OCI-LY1 (cell line): Measurements from ENCODE around the gene RYR3.

Experiments used
- EZH2 ChIP-seq: fragments of 200-600 bp; sonication (generic), shearing (Covaris generic); IDR thresholded peaks from 2 replicates; pipeline ENCODE4 v1.8.0; 2017; ENCODE audit warnings: borderline replicate concordance, mixed run types, mild to moderate bottlenecking, antibody characterized with exemption, low read length, moderate library complexity, mixed read lengths
- TF ChIP-seq, protein P1 (sequence below): fragments of 200-600 bp; sonication (generic), shearing (Covaris generic); IDR thresholded peaks from 2 replicates; pipeline ENCODE4 v1.5.1; 2017; ENCODE audit warnings: mild to moderate bottlenecking, antibody characterized with exemption, low read length, moderate library complexity, mixed read lengths

DNA sequence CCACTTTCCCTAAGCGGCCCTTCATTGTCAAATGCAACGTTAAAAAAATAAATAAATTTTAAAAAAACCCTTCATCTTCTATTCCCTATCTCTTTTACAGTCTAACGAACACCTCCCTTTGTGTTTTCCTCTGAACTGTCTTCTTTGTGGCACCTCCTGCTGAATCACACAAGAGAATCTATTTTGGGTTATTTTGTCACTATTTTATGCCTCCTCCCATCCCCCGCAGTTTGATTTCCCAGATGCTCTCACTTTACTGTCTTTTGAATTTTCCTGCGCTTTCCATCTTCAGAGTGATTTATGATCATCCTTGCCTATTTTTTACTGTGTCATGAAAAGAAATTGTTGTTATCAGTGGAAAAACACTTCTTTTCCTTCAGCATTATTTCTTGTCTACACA, 32.5 kb downstream of the RYR3 start:
- no peak for TF ChIP-seq EZH2
- TF ChIP-seq, protein P1, sequence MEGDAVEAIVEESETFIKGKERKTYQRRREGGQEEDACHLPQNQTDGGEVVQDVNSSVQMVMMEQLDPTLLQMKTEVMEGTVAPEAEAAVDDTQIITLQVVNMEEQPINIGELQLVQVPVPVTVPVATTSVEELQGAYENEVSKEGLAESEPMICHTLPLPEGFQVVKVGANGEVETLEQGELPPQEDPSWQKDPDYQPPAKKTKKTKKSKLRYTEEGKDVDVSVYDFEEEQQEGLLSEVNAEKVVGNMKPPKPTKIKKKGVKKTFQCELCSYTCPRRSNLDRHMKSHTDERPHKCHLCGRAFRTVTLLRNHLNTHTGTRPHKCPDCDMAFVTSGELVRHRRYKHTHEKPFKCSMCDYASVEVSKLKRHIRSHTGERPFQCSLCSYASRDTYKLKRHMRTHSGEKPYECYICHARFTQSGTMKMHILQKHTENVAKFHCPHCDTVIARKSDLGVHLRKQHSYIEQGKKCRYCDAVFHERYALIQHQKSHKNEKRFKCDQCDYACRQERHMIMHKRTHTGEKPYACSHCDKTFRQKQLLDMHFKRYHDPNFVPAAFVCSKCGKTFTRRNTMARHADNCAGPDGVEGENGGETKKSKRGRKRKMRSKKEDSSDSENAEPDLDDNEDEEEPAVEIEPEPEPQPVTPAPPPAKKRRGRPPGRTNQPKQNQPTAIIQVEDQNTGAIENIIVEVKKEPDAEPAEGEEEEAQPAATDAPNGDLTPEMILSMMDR: no peak
